H1 (cell line): ENCODE measurements around the gene EMP2. TPM values are rescaled to one million over a fixed set of nuclear protein-coding genes. Genes with fewer than 3 reads are reported as not detected.

Source experiments
- CTCF ChIA-PET: fragments of 300-600 bp; sonication (Branson Sonifier 250); formaldehyde crosslinking; loops from one replicate; lab custom pipeline; 2021; ENCODE audit not compliant: partially characterized antibody; lab: Charles Lee
- POLR2A ChIA-PET: fragments of 300-600 bp; sonication (Branson Sonifier 250); formaldehyde crosslinking; loops from one replicate; lab custom pipeline; 2021; ENCODE audit warnings: inconsistent platforms; ENCODE audit not compliant: partially characterized antibody; lab: Charles Lee
- DNase-seq, 2 experiments: peaks; one replicate each; pipeline versions ENCODE4 v3.0.0 to v3.0.0-alpha.2; 2010 to 2022; ENCODE audit warnings: low spot score in 2 of 2, low read depth in 1 of 2, mixed read lengths in 1 of 2
- FAIRE-seq: peaks from 2 replicates; lab custom pipeline; 2011; peaks lifted over from hg19 to GRCh38; lab: Jason Lieb, UNC
- H2AFZ ChIP-seq: 2 replicates; pipeline ENCODE4 v1.8.1; 2012; ENCODE audit warnings: low read length, inconsistent platforms
- H2AK5ac ChIP-seq: 2 replicates; pipeline ENCODE4 v1.6.1; 2013; ENCODE audit warnings: low read depth, low read length
- H2BK120ac ChIP-seq: replicated peaks from 2 replicates; pipeline ENCODE3; 2013; ENCODE audit warnings: low read depth, low read length, inconsistent platforms
- H2BK12ac ChIP-seq: 2 replicates; pipeline ENCODE4 v1.6.1; 2013; ENCODE audit warnings: low read depth, low read length
- H2BK15ac ChIP-seq: 2 replicates; pipeline ENCODE4 v1.6.1; 2013; ENCODE audit warnings: low read length
- H2BK20ac ChIP-seq: 2 replicates; pipeline ENCODE4 v1.6.1; 2013; ENCODE audit warnings: low read length
- H2BK5ac ChIP-seq: 2 replicates; pipeline ENCODE4 v1.6.1; 2013; ENCODE audit warnings: low read depth, low read length
- H3K14ac ChIP-seq: 2 replicates; pipeline ENCODE4 v1.6.1; 2013; ENCODE audit warnings: inconsistent platforms; ENCODE audit not compliant: insufficient read length
- H3K18ac ChIP-seq: 2 replicates; pipeline ENCODE4 v1.6.1; 2013; ENCODE audit warnings: low read length; ENCODE audit errors: extremely low read depth
- H3K23ac ChIP-seq: 2 replicates; pipeline ENCODE4 v1.6.1; 2013; ENCODE audit warnings: inconsistent platforms; ENCODE audit not compliant: insufficient read length
- H3K23me2 ChIP-seq: 2 replicates; pipeline ENCODE4 v1.6.1; 2013; ENCODE audit warnings: low read depth, low read length
- H3K27ac ChIP-seq: 2 replicates; pipeline ENCODE4 v1.6.1; 2011; ENCODE audit warnings: low read depth, low read length, inconsistent platforms
- H3K27me3 ChIP-seq, 4 experiments: replicated peaks in 1 of 4; 1 replicate in 1 of 4; 2 replicates in 3 of 4; pipeline versions ENCODE4 v1.6.1 to v1.8.1; 2011 to 2013; ENCODE audit warnings: low read length in 3 of 4, mild to moderate bottlenecking in 3 of 4, inconsistent platforms in 2 of 4, mixed read lengths in 2 of 4, moderate library complexity in 1 of 4; ENCODE audit not compliant: control insufficient read depth in 3 of 4, insufficient read depth in 3 of 4; ENCODE audit errors: extremely low read depth in 1 of 4
- H3K36me3 ChIP-seq, 4 experiments: 2 replicates each; pipeline versions ENCODE4 v1.6.1 to v1.8.1; 2011 to 2013; ENCODE audit warnings: mild to moderate bottlenecking in 4 of 4, low read length in 3 of 4, moderate library complexity in 2 of 4, control low read depth in 1 of 4, inconsistent platforms in 1 of 4; ENCODE audit not compliant: insufficient read depth in 4 of 4, control insufficient read depth in 2 of 4
- H3K4ac ChIP-seq: replicated peaks from 2 replicates; pipeline ENCODE3; 2013; ENCODE audit warnings: low read length, low read depth, mixed read lengths, inconsistent platforms; ENCODE audit not compliant: insufficient read length
- H3K4me1 ChIP-seq, 4 experiments: replicated peaks in 1 of 4; 1 replicate in 1 of 4; 2 replicates in 3 of 4; pipeline versions ENCODE4 v1.6.1 to v1.8.1; 2011 to 2013; ENCODE audit warnings: low read length in 3 of 4, inconsistent platforms in 2 of 4, mixed read lengths in 1 of 4; ENCODE audit not compliant: insufficient read depth in 4 of 4, control insufficient read depth in 3 of 4
- H3K4me2 ChIP-seq, 2 experiments: 2 replicates each; pipeline versions ENCODE4 v1.6.1 to v1.8.1; 2011 to 2013; ENCODE audit warnings: low read depth in 2 of 2, low read length in 2 of 2, control low read depth in 1 of 2, inconsistent platforms in 1 of 2, mild to moderate bottlenecking in 1 of 2; ENCODE audit not compliant: insufficient read depth in 1 of 2
- H3K4me3 ChIP-seq, 4 experiments: fragments of 200-600, 300-600 bp in 1 of 4; sonication (generic), shearing (Covaris generic), sonication (Bioruptor Twin) in 1 of 4; 2 replicates each; pipeline versions ENCODE4 v1.5.1 to v1.8.1; 2011 to 2016; ENCODE audit warnings: low read length in 4 of 4, low read depth in 3 of 4, control low read depth in 2 of 4, inconsistent platforms in 2 of 4, mild to moderate bottlenecking in 2 of 4, mixed read lengths in 1 of 4, moderate library complexity in 1 of 4; ENCODE audit not compliant: insufficient read depth in 2 of 4; ENCODE audit errors: extremely low read depth in 1 of 4
- H3K56ac ChIP-seq: replicated peaks from 2 replicates; pipeline ENCODE3; 2013; ENCODE audit warnings: low read depth, mild to moderate bottlenecking, mixed read lengths, low read length, inconsistent platforms; ENCODE audit not compliant: insufficient read length
- H3K79me1 ChIP-seq: 2 replicates; pipeline ENCODE4 v1.6.1; 2013; ENCODE audit warnings: low read depth, low read length, control low read depth
- H3K79me2 ChIP-seq, 2 experiments: 2 replicates each; pipeline versions ENCODE4 v1.6.1 to v1.8.1; 2012 to 2013; ENCODE audit warnings: low read length in 2 of 2, mild to moderate bottlenecking in 2 of 2, inconsistent platforms in 1 of 2; ENCODE audit not compliant: insufficient read depth in 2 of 2, control insufficient read depth in 1 of 2
- H3K9ac ChIP-seq, 4 experiments: replicated peaks in 1 of 4; 1 replicate in 1 of 4; 2 replicates in 3 of 4; pipeline versions ENCODE4 v1.6.1 to v1.8.1; 2011 to 2013; ENCODE audit warnings: low read depth in 3 of 4, low read length in 3 of 4, control low read depth in 2 of 4, mild to moderate bottlenecking in 2 of 4, moderate library complexity in 2 of 4, inconsistent platforms in 1 of 4; ENCODE audit errors: extremely low read depth in 1 of 4
- H3K9me3 ChIP-seq, 2 experiments: 2 replicates each; pipeline versions ENCODE4 v1.6.1 to v1.8.1; 2012 to 2013; ENCODE audit warnings: mild to moderate bottlenecking in 2 of 2, moderate library complexity in 2 of 2, control low read depth in 1 of 2, inconsistent platforms in 1 of 2, low read depth in 1 of 2, low read length in 1 of 2, mixed read lengths in 1 of 2; ENCODE audit not compliant: insufficient read depth in 2 of 2
- H4K20me1 ChIP-seq, 2 experiments: replicated peaks in 1 of 2; 2 replicates each; pipeline versions ENCODE3 to v1.8.1; 2011 to 2013; ENCODE audit warnings: inconsistent platforms in 2 of 2, low read length in 2 of 2, mild to moderate bottlenecking in 1 of 2; ENCODE audit not compliant: insufficient read depth in 2 of 2, control insufficient read depth in 1 of 2
- H4K5ac ChIP-seq: 2 replicates; pipeline ENCODE4 v1.6.1; 2013; ENCODE audit warnings: low read length, low read depth, mixed read lengths, inconsistent platforms; ENCODE audit not compliant: insufficient read length
- H4K8ac ChIP-seq: 2 replicates; pipeline ENCODE4 v1.8.0; 2013; ENCODE audit warnings: mild to moderate bottlenecking, moderate library complexity, low read length, inconsistent platforms; ENCODE audit not compliant: insufficient read depth; ENCODE audit errors: extremely low read depth
- H4K91ac ChIP-seq: replicated peaks from 2 replicates; pipeline ENCODE3; 2013; ENCODE audit warnings: low read length, mixed read lengths, inconsistent platforms; ENCODE audit not compliant: insufficient read length
- ATF2 ChIP-seq: IDR thresholded peaks from 2 replicates; pipeline ENCODE4 v1.6.1; 2012; ENCODE audit warnings: low read length, inconsistent platforms
- ATF3 ChIP-seq: IDR thresholded peaks from 2 replicates; pipeline ENCODE4 v1.6.1; 2011; ENCODE audit warnings: low read depth, mild to moderate bottlenecking, low read length; ENCODE audit not compliant: insufficient read depth
- CBX8 ChIP-seq: fragments of 300-800, 300-1000 bp; sonication (generic); IDR thresholded peaks from 2 replicates; pipeline ENCODE4 v1.7.1; 2016; ENCODE audit warnings: low read depth, low read length, borderline replicate concordance
- CHD1 ChIP-seq: IDR thresholded peaks from 2 replicates; pipeline ENCODE4 v1.6.1; 2012; ENCODE audit warnings: low read depth, low read length, improper control_type of control experiment
- NANOG ChIP-seq: IDR thresholded peaks from 2 replicates; pipeline ENCODE4 v1.6.1; 2011; ENCODE audit warnings: low read length, low read depth, mild to moderate bottlenecking, inconsistent platforms; ENCODE audit not compliant: insufficient read depth, poor library complexity, severe bottlenecking
- POLR2AphosphoS5 ChIP-seq: IDR thresholded peaks from 2 replicates; pipeline ENCODE4 v1.6.1; 2011; ENCODE audit warnings: low read depth, low read length
- SIN3A ChIP-seq, 2 experiments: IDR thresholded peaks in 1 of 2; conservative IDR thresholded peaks in 1 of 2; 2 replicates each; pipeline ENCODE4 v1.6.1; 2011 to 2012; ENCODE audit warnings: low read length in 2 of 2, improper control_type of control experiment in 1 of 2, low read depth in 1 of 2, mild to moderate bottlenecking in 1 of 2
- SIX5 ChIP-seq: IDR thresholded peaks from 2 replicates; pipeline ENCODE4 v1.6.1; 2011; ENCODE audit warnings: mild to moderate bottlenecking, low read depth, low read length
- SRF ChIP-seq: IDR thresholded peaks from 2 replicates; pipeline ENCODE4 v1.6.1; 2011; ENCODE audit warnings: mild to moderate bottlenecking, low read depth, low read length, moderate library complexity
- SUZ12 ChIP-seq: fragments of 200-600 bp; sonication (generic); IDR thresholded peaks from 2 replicates; pipeline ENCODE4 v1.6.1; 2012; ENCODE audit warnings: mild to moderate bottlenecking, inconsistent platforms, low read length, moderate library complexity, mixed read lengths
- WGBS, 2 experiments: shearing (Covaris generic) in 1 of 2; methylation state at CpG; one replicate each; pipeline versions ENCODE4 v1.1.6 to v1.1.7; 2013 to 2015; ENCODE audit warnings: low lambda C conversion rate in 2 of 2, mixed read lengths in 2 of 2, inconsistent platforms in 1 of 2, low coverage in 1 of 2, missing lambda C conversion rate in 1 of 2; ENCODE audit not compliant: insufficient replicate concordance in 2 of 2, insufficient coverage in 1 of 2, insufficient read length in 1 of 2; ENCODE audit errors: extremely low coverage in 1 of 2, missing lambda C conversion rate in 1 of 2; 5-methylcytosine and 5-hydroxymethylcytosine counted together
- polyA plus RNA-seq, 7 experiments: library from polyadenylated mRNA; depleted of rRNA in 3 of 7; stranded (reverse) in 5 of 7; unstranded in 2 of 7; fragments of >200 nt in 5 of 7; fragments of 200-250 nt in 2 of 7; gene quantifications; 1 replicate in 5 of 7; 2 replicates in 1 of 7; 4 replicates in 1 of 7; pipeline versions ENCODE4 v1.2.1 to v1.2.3, GENCODE V29; 2011 to 2013; ENCODE audit warnings: missing spikeins in 2 of 7, mixed read lengths in 2 of 7
- total RNA-seq: library from RNA; stranded (reverse); fragmentation: NEBNext Ultra II Directional; extraction: Animal tissue kit (Norgen Biotek cat#: 25700); gene quantifications from 2 replicates; pipeline ENCODE4 v1.2.1, GENCODE V29; 2021

The EMP2 gene
- total and polyA plus RNA-seq, 2 of the 8 experiments (the other 6 are each of a cell fraction or from before 2014, with no cell fraction given), result 22.6 to 23.3 TPM

GRCh38 chr16:10613785-10614485 is 33.5 kb upstream of the EMP2 start:
- 81% methylated on average over 6 of the region's 6 CpGs; no CpG with 5 or more reads in 1 of the 2 experiments for WGBS, 2 experiments
- Histone ChIP-seq H3K4me3 (no peak overlapping the region), H2BK12ac (no peak overlapping the region), H4K8ac (no peak overlapping the region), H3K4me1 (peaks cover 11 to 24% (median 17%) of the 10 kb centered on the region in 4 experiments), H3K23ac (no peak overlapping the region), H3K27me3 (peaks cover 0 to 5% (median 3%) of the 10 kb centered on the region in 4 experiments; a peak in 3 of 7 replicates), H3K79me2 (no peaks in the 10 kb centered on the region), H3K56ac (no peak overlapping the region), H3K4ac (no peak overlapping the region), H2AK5ac (no peak overlapping the region), H3K23me2 (no peaks in the 10 kb centered on the region; the same call in 1 of the 2 replicates), H3K27ac (no peak overlapping the region), H2BK5ac (no peak overlapping the region), H3K18ac (no peak overlapping the region), H3K9me3 (no peaks in the 10 kb centered on the region), H2BK120ac (no peak overlapping the region), H3K36me3 (no peaks in the 10 kb centered on the region), H2AFZ (no peak overlapping the region), H2BK20ac (no peak overlapping the region), H4K5ac (no peak overlapping the region), H3K4me2 (no peak overlapping the region), H3K14ac (no peak overlapping the region), H3K79me1 (no peaks in the 10 kb centered on the region), H2BK15ac (no peak overlapping the region), H4K20me1 (no peaks in the 10 kb centered on the region), H3K9ac (no peak overlapping the region), H4K91ac (no peak overlapping the region)
- ChIA-PET POLR2A (no interaction called here), CTCF (interaction anchor here (1.5 kb wide), 1 partner anchor 15 kb away, joined by 3 read pairs; no protein-coding TSS in a partner anchor)
- FAIRE-seq, result no peak
- no peak for DNase-seq
- TF ChIP-seq SIN3A (conservative IDR thresholded peaks at IDR 0.05 in 1 of 2, IDR thresholded peaks at IDR 0.05 in 1 of 2; ENCODE audit: low read depth in 1 of 2, low read length in 2 of 2), result no peak
- TF ChIP-seq ATF2, result no peak
- no peak for TF ChIP-seq SUZ12
- TF ChIP-seq CHD1, result no peak
- no peak for TF ChIP-seq SIX5
- TF ChIP-seq SRF, result no peak
- no peak for TF ChIP-seq ATF3
- TF ChIP-seq NANOG, result no peak
- no peak for TF ChIP-seq CBX8
- TF ChIP-seq POLR2AphosphoS5, result no peak
